HS-27A (cell line): Measurements from ENCODE around the gene TNS3.

ENCODE experiments used
- DNase-seq: peaks from one replicate; pipeline ENCODE4 v3.0.0-alpha.2; 2012; ENCODE audit warnings: low read depth, missing footprints

The TNS3 gene

DNA sequence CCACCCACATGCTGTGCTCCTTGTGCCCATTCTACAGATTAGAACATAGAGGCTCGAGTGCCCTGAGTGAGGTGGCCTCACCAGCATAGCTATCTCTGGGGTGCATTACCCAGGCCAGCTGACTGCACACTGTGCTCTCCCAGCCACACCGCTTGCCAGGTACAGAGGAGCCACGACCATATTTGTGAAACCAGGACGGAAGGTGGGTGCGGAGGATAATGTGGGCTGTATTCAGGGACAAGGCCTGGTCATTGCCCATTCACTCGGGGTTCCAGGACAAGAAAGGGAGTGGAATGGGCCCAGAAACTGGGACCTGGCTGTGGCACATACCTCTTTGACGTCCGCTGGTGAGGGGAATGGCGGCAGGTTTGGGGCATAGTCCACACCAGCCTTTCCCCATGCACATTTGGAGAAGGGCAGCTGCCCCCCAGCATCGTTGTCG lies 236.0 kb downstream of the TNS3 start:
- no peak for DNase-seq

DNA sequence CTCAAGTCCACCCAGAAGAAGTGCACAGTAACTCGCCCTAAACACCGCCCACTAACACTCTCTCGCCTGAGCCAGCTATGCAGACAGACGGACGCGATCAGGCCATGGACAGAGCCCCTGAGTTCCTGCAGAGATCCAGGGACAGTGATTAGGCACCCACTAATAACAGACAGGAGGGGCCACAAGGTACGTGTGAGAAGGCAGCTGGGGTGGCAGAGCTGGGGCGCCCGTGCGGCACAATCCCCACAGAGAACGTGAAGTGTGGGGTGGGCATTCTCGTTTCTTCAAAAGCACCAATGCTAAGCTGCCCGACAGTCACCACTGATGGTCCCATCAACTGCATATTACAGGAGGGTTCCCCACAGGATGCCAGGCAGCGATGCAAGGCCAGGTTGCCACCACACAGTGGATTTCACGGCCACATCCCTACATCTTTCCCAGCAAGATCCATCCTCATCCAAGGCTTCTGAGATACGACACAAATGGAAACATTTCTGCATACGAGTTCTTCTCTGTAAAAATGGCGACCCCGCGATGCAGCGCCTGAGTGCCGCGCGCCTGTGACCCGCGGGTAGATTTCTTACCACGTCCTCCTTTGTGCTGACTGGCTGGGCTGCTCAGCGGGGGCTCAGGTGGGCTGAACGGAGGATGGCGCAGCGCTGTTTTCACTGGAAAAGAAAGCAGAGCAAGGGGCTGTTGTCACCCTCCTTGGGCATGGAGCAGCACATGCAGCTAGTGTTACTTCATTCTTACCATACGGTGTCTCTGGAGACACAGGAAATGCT lies 237.5 kb downstream of the TNS3 start:
- no peak for DNase-seq

DNA sequence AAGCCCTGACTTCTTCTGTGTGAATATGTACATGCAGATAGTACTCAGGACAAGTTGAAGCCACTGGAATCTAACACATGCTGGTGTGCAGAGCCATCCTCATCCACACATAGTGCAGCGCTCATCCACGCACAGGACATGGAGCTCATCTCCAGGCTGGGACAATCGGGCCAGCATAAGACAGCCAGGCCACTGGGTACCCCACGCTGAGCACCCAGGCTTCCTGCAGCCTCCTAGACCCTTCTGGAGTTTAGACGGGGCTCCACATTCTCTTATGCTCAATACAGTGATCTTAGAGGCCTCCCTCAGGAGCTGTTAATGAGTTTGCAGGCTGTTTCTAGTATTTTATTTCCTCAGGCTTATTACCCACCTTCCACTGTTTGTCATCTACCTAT lies 238.9 kb downstream of the TNS3 start:
- DNase-seq: no peak

DNA sequence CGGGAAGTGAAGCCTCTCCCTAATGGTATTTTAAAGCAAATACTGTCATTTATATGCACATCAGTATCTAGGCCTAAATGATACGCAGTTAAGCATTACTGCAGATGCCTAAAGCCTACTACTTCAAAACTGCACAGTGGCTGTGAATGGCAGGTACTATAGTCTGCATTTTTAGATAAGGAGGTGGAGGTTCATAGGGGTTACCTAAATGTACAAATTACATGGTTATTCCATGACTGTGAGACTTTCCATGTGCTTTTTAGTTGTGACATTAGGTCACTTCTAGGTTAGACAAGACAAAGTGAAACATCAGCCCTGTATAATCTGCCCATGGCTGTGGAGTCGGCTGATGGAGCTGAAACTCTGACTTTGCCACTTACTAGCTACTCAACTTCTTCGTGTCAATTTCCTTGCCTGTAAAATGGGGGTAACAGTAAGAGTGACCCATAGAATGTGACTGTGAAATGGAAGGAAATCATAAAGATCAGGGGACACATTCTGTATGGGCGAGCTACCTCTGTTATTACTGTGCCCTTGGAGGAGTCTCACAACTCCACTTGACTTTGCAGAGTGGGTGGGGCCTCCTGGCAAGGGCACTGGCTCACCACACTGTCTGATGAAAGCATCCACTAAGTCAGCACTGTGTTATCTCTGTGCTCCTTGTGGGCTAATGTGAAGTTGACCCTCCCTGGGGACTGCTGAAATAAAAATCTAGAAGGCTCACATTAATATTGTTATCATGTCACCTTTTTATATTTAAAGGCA lies 239.4 kb downstream of the TNS3 start:
- no peak for DNase-seq

DNA sequence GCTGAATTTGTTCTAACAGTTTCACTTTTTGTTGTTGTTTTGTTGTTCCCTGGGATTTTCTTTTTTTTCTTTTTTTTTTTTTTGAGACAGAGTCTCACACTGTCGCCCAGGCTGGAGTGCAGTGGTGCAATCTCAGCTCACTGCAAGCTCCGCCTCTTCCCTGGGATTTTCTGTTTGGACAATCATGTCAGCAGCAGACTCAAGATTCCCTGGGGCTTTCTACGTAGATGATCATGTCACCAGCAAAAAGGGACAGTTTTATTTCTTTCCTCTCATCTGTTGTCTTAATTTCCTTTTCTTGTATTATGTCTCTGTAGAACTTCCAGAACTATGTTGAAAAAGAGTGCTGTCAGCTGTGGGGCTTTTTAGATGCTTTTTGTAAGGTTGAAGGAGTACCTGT lies 241.4 kb downstream of the TNS3 start:
- DNase-seq: no peak

DNA sequence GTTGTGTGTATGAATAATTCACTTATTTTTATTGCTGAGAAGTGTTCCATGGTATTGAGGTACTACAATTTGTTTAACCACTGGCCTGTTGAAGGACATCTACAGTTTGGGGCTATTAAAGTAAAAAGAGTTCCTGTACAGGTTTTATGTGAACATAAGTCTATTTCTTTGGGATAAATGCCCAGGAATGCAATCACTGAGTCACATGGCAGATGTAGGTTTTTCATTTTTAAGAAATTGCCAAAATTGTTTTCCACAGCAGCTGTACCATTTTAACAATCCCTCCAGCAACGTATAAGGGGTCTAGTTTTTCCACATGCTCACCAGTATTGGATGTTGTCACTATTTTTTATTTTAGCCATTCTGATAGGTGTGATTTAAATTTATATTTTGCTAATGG lies 243.9 kb downstream of the TNS3 start:
- DNase-seq: no peak

DNA sequence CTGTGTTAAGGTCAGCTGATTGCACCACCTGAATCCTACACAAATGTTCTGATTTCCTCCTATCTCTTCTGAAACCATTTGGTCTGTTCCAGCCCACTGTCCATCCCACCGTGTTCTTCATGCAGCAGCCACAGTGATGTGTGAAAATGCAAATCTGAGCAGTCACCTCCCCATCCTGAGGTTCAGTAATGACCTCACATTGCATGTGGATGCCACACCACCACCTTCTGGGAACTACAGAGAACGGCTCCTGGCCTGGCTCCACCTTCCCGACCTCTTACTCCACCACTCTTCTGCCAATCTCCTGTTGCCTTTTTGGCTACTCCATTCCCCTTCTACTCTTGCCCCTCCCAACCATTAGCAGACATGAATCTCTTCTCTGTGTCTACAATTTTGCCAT lies 244.4 kb downstream of the TNS3 start:
- no peak for DNase-seq

DNA sequence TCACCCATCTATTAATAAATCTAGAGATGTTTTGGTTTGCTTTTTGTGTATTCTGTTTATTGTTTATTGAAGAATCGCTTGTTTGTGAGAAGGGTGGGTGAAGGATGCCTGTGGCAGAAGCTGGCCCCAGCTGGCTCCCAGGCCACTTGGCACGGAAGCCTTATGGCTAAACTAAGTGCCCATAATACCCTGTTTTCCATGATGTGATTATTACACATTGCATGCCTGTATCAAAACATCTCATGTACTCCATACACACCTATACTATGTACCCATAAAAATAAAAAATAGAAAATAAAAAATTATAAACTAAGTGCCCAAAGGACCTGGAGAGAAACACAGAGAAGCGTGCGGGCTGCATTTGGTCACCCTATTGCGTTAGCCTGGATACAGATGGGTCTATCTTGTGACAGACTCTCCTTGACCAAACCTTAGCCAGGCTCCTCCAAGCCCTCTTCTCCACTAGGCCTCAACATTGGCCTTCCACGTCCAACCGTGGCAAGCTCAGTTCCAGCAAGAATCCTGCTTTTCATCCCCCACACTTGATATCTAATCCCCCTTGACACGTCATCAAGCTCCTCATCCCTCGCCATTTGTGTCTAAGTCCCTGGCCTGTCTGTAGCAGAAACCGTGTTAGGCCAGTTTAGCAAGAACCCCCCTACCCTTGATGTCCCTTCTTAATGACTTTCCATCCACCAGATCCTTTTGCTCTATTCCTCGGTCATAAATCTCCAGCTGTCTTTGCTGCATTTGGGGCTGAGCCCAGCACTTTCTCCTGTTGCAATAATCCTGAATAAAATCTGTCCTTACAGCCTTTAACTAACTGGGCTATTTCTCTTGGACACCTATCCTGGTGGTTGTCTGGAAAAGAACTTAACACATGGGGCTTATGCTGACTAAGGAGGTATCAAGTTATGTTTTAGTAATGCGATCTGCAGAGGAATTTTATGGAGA lies 245.2 kb downstream of the TNS3 start:
- no peak for DNase-seq

DNA sequence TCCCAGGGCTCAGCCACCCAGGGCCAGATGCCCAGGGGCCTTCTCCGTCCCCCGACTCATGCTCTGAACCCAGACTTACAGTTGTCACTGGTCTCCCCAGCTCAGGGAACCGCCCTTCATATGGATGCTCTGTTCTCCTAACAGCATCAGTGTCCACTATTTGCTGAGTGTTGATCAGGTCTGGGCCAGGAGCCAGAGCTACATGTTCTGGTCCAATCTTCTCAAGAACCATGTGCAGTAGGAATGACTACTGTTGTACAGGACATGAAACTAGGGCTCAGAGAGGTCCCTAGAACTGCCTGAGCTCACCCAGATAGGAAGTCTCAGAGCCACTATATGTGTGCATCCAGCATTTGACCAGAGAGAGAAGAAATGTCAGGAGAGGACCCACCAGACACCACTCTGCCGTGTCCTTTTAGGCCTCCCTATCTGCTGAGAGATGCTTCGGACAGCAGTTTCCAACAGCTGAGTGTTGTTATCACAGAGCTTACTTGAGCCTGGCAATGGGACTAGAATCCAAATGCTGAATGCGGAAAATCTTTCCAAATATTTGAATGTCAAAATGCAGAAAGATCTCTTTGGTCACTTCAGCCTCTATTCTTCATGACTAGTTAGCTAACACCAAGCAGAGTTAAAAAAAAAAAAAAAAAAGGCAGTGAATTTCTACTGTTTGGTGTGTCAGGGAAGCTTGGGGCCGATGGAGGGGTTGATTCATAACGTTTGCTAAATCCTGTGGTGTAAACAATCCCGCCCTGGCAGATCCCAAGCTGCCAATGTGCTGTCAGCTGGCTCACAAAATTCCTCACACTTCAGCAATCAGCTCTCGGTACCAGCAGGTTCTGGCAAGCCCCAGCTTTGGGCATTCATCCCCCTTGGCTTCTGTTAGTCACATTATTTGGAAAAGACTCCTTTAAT lies 246.1 kb downstream of the TNS3 start:
- no peak for DNase-seq

DNA sequence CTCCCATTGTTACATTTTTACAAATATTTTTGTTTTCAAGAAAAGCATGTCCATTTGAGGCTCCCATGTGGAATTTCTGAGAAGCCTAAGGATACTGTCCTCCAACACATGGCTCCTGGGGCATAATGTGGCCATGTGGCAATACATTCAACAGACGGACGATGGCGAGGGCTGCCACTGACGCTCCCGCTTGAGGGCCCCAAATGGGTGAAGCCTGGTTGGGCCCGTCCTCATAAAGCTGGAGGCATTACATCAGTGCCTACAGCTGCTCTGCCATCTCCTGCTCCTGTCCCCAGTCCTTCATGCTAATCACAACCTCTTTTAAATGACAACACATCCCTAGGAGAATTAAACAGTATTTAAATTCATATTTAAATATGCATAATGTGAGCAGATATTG lies 246.8 kb downstream of the TNS3 start:
- DNase-seq: no peak

DNA sequence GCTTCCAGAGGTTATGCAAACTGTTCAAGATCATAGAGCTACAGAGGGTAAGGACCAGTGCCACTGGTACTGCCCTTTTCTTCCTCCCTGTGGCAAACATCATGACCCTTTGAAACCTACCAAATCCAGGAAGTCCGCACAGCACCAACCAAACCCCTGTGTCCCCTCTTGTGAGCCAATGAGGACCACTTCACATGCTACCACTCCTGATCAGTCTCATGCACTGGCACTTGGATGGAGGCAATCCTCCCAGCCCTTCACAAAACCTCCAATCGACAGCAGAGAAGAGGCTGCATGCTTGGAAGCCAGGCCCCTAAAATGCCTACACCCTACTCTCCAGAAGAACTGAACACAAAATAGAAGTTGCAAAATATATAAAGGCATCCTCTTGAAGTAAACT lies 248.0 kb downstream of the TNS3 start:
- no peak for DNase-seq

DNA sequence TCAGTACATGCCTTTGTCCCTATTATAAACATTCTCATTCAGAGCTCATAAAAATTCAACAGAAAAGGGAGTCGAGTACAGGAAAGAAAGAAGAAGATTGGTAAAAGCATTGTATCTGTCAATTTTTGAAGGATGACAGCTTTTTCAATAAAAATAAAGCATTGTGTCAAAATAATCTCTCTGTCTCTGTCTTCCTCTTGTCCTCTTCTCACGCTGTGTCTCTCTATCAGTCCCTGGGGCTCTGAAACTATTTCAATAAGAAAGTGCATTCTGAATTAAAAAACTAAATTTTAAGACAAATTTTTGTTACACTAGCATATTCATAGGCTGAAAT lies 248.4 kb downstream of the TNS3 start:
- DNase-seq: no peak

DNA sequence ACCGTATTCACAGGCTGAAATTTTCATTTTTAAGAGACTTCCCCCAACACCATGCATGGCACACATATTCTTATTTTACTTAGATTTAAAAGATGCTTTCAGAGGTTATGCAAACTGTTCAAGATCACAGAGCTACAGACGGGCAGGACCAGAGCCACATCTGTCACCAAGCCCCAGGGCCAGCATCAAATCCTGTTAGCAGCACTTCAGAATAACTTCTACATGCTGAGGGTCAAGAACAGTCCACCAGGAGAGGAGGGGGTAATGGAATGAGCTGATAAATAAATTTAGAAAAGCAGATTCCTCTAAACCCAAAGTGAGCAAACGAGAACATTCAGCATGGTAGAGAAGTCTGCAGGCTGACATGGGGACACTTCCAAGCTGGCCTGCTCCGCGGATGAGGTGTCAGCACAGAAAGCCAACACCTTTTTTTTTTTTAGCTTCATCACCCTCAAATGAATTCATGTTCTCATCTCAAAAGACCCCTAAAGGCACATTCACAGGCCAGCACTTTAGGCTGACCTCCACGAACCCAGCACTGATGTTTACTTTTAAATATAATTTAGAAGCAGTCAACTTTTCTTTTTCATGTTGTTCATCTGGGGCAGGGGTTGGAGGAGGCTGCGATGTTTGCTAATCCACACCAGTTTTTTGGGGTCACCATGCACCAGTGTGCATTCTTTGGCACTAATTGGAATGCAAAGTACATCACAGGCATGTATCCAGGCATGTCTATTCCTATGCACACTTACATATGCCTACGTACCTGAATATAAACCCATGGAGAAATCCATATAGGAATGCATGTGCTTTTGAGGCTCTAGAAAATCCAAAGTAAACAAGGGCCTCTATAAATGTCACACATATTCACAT lies 249.0 kb downstream of the TNS3 start:
- DNase-seq: no peak

DNA sequence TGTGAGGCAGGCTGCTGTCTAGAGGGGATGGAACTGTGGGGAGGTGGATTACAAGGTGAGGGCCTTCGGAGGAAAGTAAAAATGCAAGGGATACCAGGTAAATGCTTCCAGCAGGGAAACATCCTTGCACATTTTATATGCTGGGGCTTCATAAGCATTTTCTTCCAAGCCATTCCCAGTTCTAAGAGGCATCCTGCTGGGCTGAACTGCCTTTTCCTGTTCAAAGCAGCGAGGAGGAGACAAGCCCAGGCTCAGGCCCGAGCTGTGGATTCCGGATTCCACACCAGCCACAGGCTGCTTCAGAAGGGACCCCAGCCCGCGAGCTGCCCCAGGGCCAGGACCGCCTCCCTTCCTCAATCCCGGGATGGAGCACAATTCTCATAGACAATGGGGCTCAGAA lies 249.7 kb downstream of the TNS3 start:
- DNase-seq: no peak

DNA sequence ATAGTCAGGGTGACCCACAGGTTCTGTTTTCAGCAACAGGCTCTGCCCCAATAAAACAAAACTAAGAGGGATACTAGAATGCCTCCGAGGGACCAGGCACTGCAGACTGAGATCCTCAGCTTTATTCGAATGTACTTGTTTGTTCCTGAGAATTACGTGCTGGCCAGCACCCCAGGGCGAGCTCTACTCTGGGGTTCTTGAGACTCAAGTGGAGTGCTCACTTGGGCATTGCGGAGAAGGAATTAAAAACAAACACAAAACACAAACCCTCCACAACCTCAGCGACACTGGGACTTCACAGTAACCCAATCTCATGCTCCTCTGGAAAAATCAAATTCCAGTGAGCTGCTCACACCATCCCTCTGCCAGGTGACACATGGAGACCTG lies 250.7 kb downstream of the TNS3 start:
- no peak for DNase-seq

DNA sequence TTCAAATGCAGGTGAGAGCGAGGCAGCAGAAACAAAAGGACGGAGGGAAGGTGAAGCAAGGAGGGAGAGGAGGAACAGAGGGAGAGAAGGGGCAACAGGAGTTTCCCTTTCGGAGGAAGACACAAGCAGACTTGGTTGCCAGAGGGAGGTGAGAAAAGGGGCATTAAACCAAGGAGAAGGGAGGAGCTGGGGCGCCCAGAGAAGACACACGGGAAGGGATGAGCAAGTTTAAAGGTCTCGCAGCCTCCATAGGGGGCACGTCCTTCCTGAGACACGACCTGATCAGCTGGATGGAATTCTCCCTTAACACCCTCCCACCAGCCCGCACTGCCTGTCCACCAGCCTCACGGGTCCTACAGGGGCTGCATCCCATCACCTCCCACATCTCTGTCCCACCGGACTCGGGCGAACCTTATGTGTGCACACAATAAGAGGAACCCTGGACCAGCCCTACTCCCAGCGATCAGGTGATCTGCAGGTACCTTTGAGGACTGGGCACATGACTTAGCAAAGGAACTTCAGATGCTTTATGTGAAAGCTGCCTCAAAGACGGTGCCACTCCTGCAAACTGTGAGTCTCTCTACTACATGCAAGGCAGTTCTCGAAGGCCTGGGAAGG lies 251.2 kb downstream of the TNS3 start:
- DNase-seq: no peak

DNA sequence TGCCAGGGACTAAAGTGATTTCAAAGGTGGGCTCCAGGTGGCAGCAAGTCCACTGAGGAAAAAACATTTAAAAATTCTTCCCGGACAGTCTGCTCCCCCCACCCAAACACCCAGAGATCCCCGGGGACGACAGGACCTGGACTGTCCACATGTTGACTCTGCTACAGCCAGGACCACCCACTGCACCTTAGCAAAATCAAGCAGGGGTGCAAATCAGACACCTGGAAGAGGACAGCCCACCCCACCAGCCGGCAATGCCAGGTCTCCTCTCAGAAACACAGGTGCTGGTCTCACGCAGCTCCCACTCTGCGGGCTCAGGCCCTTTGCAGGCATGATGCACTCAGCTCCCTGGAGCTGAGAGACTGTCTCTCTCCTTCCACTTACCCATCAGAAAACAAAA lies 251.9 kb downstream of the TNS3 start:
- DNase-seq: no peak

DNA sequence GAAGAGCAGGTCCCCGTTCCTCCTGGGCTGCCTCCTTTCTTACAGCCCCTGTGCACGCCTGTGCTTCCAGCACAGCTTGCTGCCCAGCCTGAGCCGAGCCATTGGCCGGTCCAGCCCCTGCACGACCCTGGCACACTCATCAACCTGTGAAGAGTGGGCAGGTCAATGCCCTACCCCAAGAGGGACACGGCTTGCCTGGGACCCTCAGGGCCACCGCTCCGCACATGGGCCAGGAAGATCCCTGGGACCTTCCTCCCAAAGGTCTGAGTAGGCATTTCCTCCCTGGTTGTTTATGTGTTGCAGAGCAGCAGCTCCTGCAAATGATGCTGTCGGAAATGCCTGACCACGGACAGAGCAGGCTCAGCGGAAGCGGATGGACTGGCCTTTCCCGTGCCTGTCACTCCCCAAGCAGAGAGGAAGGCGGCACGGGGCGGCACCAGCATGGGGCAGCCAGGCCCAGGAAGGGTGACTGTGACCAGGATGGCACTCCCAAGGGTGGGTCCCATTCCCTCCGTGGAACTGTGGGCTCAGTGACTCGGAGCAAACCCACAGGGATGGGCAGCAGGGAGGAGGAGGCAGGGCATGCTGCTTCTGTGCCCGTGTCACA lies 252.5 kb downstream of the TNS3 start:
- no peak for DNase-seq
